Dendritic cell treated with granulocyte-macrophage colony-stimulating factor and Interleukin-4, amounts not matched to agents 40 ng/mL and 50 ng/mL, for 4 days (primary cell): ENCODE data around the gene FMN2.
"Not testable (repeated sequence)": the region's sequence is repeated elsewhere in the genome, so short reads cannot be mapped to it uniquely, and the experiment has no call there.

ENCODE experiments used
- H3K27ac Mint-ChIP-seq: one replicate; pipeline ENCODE4 v1.8.0; 2022; ENCODE audit warnings: mild to moderate bottlenecking, mixed read lengths
- H3K27me3 Mint-ChIP-seq: one replicate; pipeline ENCODE4 v1.8.0; 2022; ENCODE audit warnings: mild to moderate bottlenecking, mixed read lengths
- H3K36me3 Mint-ChIP-seq: one replicate; pipeline ENCODE4 v1.8.0; 2022; ENCODE audit warnings: low read depth, mixed read lengths
- H3K4me1 Mint-ChIP-seq: one replicate; pipeline ENCODE4 v1.8.0; 2022; ENCODE audit warnings: low read depth, mixed read lengths
- H3K4me3 Mint-ChIP-seq: one replicate; pipeline ENCODE4 v1.8.0; 2022; ENCODE audit warnings: mild to moderate bottlenecking, moderate library complexity, mixed read lengths
- H3K9me3 Mint-ChIP-seq: one replicate; pipeline ENCODE4 v1.8.0; 2022; ENCODE audit warnings: mixed read lengths
- intact Hi-C: fragments of 100-400 bp; cut with micrococcal nuclease; formaldehyde crosslinking; loops from one replicate; pipeline ENCODE4 v1.15.0; 2022

The FMN2 gene

DNA sequence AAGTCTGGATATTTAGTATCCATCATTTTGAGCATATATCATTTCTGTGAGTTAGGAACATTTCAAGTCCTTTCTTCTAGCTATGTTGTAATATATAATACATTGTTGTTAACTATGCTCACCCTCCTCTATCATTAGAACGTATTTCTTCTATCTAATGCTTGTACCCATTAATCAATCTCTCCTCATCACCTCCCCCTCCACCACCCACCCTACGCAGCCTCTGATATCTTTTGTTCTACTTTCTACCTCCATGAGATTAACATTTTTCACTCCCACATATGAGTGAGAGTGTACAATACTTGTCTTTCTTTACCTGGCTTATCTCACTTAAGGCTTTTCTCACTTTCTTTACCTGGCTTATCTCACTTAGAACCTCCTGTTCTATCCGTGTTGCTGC is 156.2 kb downstream of the FMN2 start:
- Mint-ChIP-seq H3K27me3 (no peaks in the 10 kb centered on the region), H3K36me3 (no peaks in the 10 kb centered on the region), H3K27ac (no peak overlapping the region), H3K9me3 (peaks cover 5% of the 10 kb centered on the region), H3K4me1 (no peaks in the 10 kb centered on the region), H3K4me3 (no peak overlapping the region)
- intact Hi-C loops: no loop called here

DNA sequence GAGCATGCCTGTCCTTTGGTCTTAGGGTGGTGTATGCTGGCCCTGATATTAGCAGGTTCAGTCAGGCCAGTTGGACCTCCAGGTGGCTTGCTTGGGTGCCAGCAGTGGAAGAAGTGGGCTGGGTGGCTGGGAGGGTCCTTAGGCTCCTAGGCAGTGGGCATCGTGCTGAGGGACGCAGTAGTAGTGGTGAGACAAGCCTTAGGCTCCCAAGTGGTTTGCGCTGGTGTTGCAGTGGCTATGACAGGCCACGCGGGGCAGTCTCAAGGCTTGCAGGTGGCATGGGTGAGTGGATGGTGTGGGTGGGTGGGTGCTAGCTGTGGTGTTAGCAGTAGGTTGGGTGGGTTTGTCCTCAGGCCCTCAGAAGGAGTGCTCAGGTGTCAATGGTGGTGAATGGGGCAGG is 162.3 kb downstream of the FMN2 start:
- H3K9me3 Mint-ChIP-seq: peaks cover 33% of the 10 kb centered on the region
- no peaks in the 10 kb centered on the region for H3K27me3 Mint-ChIP-seq
- no peaks in the 10 kb centered on the region for H3K36me3 Mint-ChIP-seq
- intact Hi-C loops: no loop called here
- no peak overlapping the region for H3K4me3 Mint-ChIP-seq
- no peaks in the 10 kb centered on the region for H3K4me1 Mint-ChIP-seq
- H3K27ac Mint-ChIP-seq: no peak overlapping the region

DNA sequence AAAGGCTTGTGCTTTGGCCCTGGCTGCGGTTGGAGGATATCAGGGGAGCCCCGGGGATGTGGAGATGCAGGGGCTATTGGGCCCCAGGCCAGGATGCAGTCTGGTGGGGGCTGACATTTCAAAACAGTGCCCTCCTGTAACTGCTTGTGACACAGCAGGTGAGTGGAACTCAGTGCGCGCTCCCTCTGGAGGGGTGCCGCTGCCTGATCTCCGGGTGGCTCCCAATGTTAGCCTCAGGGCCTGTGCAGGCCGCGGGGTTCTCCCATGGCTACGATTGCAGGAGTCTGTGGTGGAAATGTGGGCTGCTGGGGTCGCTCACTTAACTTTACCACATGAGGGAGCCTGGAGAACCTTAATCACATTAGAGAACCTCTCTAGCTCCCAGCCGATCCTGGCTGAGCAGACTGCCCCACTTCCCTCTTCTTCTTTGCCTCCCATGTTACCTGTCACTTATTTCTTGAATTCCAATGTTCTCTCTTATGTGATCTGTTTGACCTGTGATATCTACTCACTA is 163.2 kb downstream of the FMN2 start:
- no peaks in the 10 kb centered on the region for H3K27me3 Mint-ChIP-seq
- H3K27ac Mint-ChIP-seq: no peak overlapping the region
- no peaks in the 10 kb centered on the region for H3K4me1 Mint-ChIP-seq
- no peak overlapping the region for H3K4me3 Mint-ChIP-seq
- no peaks in the 10 kb centered on the region for H3K36me3 Mint-ChIP-seq
- H3K9me3 Mint-ChIP-seq: peaks cover 33% of the 10 kb centered on the region
- intact Hi-C loops: no loop called here

DNA sequence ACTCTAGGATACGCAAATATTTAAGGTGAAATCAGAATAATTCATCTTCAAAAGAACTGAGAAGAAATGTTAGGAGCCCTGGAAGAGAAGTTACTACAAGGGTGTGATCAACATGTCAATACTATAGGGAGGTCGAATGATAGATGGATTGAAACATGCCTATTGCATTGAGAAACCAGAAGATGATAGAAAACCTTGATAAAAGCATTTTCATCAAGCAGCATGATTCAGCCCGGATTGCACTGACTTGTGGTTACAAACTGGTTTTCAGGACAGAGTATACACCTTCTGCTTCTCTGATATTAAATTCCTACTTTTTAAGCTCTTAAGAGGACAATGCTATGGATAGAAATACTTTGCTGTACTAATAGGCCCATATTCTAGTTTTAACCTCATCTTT is 164.2 kb downstream of the FMN2 start:
- Mint-ChIP-seq H3K27me3 (no peaks in the 10 kb centered on the region), H3K4me3 (no peak overlapping the region), H3K36me3 (no peaks in the 10 kb centered on the region), H3K4me1 (no peaks in the 10 kb centered on the region), H3K27ac (no peak overlapping the region), H3K9me3 (peaks cover 33% of the 10 kb centered on the region)
- intact Hi-C loops: no loop called here

DNA sequence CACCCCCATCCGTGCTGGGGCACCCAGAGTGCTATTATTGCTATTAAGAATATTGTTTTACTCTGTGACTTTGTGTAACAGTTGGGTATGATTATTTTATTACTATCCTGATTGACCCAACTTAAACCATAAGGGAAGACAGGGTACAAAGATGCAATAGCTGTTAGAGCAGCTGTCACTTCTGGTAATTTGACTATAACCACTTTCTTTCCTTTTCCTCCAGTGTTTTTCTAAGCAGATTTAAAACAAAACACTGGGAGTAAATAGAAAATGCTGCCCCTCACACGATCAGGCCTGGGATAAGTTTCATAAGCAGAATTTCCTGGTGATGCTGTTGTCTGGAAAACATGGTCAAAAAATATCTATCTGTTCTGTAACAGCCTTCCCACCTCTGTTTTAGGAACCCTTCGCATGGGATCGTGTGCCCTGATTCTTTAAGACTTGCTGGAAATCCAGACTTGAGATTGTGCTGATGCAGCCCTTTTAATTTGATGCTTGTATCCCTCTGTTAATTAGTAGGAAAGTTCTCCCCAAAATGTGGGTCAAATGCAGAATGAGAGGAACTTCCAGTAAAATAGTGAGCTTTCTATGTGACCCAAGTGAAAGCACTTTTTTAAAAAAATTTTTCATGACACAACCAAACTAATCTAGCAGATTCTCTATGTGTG is 165.3 kb downstream of the FMN2 start:
- Mint-ChIP-seq H3K4me1 (no peaks in the 10 kb centered on the region), H3K27ac (no peak overlapping the region), H3K4me3 (no peak overlapping the region), H3K27me3 (no peaks in the 10 kb centered on the region), H3K36me3 (no peaks in the 10 kb centered on the region), H3K9me3 (peaks cover 33% of the 10 kb centered on the region)
- intact Hi-C loops: no loop called here

DNA sequence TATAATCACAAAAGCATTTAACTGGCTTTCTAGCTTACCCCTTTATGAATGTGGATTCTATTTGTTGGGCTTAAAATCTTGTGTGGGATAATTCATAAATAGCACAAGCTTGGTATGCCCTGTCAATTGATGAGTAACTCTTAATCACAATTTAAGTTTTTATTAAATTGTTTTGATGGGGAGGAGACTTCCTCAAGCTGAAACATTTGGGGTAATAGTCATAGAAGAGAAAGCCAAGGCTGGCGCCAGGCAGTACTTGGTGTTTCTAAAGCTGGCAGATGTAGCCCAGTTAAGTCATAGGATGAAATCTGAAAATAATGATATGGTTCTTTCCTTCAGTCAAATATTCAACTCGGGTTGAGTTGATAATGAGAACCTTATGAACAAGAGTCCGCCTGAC is 167.2 kb downstream of the FMN2 start:
- Mint-ChIP-seq H3K27me3 (no peaks in the 10 kb centered on the region), H3K4me3 (no peak overlapping the region)

DNA sequence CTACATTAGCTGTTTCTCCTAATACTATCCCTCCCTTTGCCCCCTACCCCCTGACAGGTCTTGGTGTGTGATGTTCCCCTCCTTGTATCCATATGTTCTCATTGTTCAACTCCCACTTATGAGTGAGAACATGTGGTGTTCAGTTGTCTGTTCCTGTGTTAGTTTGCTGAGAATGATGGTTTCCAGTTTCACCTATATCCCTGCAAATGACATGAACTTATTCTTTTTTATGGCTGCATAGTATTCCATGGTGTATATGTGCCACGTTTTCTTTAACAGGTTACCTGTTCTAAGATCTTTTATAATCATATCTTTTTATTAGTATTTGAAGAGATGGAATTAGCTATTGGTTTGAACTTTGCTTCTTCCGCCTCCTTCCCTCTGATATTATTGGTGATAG is 172.8 kb downstream of the FMN2 start:
- H3K4me3 Mint-ChIP-seq, H3K27ac Mint-ChIP-seq, intact Hi-C loops, H3K27me3 Mint-ChIP-seq, H3K4me1 Mint-ChIP-seq, H3K9me3 Mint-ChIP-seq, H3K36me3 Mint-ChIP-seq: not testable (repeated sequence)

More for the DNA sequence above, 167.2 kb downstream of the FMN2 start:
- Mint-ChIP-seq H3K36me3 (no peaks in the 10 kb centered on the region), H3K9me3 (peaks cover 21% of the 10 kb centered on the region), H3K4me1 (no peaks in the 10 kb centered on the region), H3K27ac (no peak overlapping the region)
- intact Hi-C loops: no loop called here

DNA sequence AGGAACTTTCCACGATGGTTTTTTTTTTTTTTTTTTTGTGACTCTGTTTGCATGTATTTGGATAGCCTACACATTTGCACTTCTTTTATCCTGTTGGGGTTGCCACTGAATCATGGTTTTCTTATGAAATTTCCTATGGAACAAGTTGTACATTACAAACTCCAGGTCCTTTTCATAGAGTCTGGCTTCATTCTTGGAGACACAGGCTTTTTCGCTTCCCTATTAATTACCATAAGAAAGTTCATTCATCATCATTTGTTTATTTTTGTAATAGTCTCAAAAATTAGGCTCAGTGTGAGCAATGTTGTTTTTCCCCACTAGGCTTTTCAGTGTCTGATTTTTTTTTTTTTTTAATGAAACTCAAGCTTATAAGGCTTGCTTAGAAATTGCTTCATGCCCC is 179.4 kb downstream of the FMN2 start:
- intact Hi-C loops: no loop called here
- Mint-ChIP-seq H3K27me3 (no peaks in the 10 kb centered on the region), H3K27ac (no peak overlapping the region), H3K4me1 (no peaks in the 10 kb centered on the region), H3K4me3 (no peak overlapping the region), H3K36me3 (no peaks in the 10 kb centered on the region), H3K9me3 (peaks cover 19% of the 10 kb centered on the region)

DNA sequence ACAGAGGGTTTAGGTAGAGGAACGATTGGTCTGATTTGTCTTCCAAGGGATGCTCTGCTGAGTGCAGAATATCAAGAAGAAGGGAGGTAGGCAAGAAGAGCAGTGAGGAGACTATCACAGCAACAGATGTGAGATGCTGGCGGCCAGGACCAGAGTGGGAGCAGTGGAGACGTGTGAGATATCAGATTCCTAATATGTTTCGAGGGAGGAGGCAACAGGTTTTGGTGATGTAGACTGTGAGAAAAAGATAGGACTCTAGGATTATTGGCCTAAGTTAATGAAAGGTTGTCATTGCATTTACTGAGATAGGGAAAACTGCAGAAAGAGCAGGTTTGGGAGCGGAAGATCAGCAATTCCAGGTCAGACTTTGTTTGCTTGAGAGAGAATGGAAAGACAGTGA is 182.9 kb downstream of the FMN2 start:
- Mint-ChIP-seq H3K27me3 (no peaks in the 10 kb centered on the region), H3K27ac (no peak overlapping the region), H3K4me3 (no peak overlapping the region), H3K36me3 (no peaks in the 10 kb centered on the region), H3K4me1 (no peaks in the 10 kb centered on the region), H3K9me3 (peaks cover 19% of the 10 kb centered on the region)
- intact Hi-C loops: no loop called here

DNA sequence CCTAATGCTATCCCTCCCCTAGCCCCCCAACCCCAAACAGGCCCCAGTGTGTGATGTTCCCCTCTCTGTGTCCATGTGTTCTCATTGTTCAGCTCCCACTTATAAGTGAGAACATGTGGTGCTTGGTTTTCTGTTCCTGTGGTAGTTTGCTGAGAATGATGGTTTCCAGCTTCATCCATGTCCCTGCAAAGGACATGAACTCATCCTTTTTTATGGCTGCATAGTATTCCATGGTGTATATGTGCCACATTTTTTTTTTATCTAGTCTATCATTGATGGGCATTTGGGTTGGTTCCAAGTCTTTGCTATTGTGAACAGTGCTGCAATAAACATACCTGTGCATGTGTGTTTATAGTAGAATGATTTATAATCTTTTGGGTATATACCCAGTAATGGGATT is 183.5 kb downstream of the FMN2 start:
- H3K4me3 Mint-ChIP-seq, H3K27ac Mint-ChIP-seq, H3K27me3 Mint-ChIP-seq, intact Hi-C loops, H3K36me3 Mint-ChIP-seq, H3K4me1 Mint-ChIP-seq: not testable (repeated sequence)
- peaks cover 19% of the 10 kb centered on the region for H3K9me3 Mint-ChIP-seq

DNA sequence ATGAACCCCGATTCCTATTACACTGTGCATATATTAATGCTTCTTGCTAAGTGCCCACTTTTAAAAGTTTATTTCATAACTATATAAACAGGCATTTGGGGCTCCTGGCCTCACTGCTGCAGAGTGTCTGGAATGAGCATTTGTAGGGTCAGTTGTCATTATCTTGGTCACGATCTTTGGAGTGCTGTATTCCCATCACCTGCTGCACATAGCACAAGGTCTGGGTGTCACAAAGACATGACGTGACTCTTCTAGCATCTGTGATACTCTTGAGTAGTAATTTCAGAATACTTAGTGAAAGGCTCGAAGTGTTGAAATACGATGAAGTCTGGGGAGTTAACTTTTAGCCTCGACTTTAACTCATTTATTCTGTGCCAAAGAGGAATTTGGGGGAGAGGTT is 186.4 kb downstream of the FMN2 start:
- intact Hi-C loops: no loop called here
- peaks cover 19% of the 10 kb centered on the region for H3K9me3 Mint-ChIP-seq
- H3K36me3 Mint-ChIP-seq: no peaks in the 10 kb centered on the region
- no peak overlapping the region for H3K27ac Mint-ChIP-seq
- H3K4me1 Mint-ChIP-seq: no peaks in the 10 kb centered on the region
- H3K27me3 Mint-ChIP-seq: no peaks in the 10 kb centered on the region
- no peak overlapping the region for H3K4me3 Mint-ChIP-seq

DNA sequence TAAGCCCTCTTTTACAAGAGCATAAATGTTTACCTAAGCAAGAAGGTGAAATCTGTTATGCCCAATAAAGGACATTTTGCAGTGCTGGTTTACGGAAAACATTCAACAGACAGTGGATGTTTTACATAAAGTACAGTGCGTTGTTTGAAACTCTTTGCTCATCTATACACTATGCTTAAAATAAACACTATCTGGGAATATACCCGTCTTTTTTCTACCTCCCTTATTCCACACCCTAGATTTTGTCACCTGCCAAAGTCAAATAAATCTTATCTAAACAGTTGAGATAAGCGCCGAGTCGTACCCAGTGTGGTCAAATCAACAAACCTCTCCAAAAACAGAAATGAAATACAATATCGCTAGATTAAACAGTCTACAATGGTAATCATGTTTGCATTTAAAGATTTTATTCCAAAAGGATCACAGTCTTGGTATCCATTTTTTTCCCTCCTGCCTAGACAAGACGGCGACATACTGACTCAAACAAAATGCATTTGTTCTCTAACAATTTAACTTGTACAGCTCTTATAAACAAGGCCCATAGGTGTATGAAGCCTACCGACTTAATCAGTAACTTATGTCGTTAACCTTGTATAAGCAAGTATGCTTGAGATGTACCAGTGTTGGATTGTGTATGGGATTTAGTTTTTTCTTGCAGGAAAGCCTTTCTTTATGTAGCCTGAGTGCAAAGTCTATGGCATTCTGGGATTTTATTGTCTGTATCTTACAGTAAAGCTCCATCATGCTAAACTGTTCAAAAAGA is 189.1 kb downstream of the FMN2 start:
- H3K27ac Mint-ChIP-seq: no peak overlapping the region
- no peak overlapping the region for H3K4me3 Mint-ChIP-seq
- intact Hi-C loops: no loop called here
- no peaks in the 10 kb centered on the region for H3K4me1 Mint-ChIP-seq
- H3K36me3 Mint-ChIP-seq: no peaks in the 10 kb centered on the region
- peaks cover 4% of the 10 kb centered on the region for H3K9me3 Mint-ChIP-seq
- H3K27me3 Mint-ChIP-seq: no peaks in the 10 kb centered on the region

DNA sequence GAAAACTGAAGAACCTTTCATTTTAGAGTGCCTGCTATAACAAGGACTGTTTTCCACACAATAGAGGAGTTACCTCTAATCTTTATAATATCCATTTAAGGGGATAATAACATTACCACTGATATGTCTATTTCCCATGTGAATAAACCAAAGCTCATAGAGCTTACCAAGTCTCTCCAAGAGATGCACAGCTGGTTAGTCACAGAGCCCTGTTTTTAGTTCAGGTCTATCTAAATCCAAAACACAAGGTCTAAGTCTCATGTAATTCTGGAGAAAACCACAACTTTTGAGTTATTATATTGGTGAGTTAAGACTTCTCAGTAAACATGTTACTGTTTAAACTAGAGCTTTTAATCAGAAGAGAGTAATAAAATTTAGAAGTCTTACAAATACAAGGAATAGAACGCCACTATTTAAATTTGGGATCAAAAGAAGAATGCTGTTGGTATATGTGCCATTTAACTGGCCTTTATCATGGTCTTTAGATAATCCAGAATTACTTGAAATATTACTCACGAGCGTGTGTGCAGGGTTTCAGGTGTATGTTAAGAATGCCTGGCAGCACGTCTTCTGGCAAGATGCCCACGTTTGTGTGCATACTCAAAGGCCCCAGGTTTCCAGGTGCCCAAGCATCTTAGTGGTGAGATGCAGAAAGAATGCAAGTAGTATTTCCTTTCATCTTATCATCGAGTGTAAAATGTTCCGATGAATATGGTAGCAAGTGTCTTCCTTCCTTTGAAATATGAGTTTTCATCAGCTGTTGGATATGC is 190.6 kb downstream of the FMN2 start:
- H3K9me3 Mint-ChIP-seq: no peaks in the 10 kb centered on the region
- no peak overlapping the region for H3K27ac Mint-ChIP-seq
- no peaks in the 10 kb centered on the region for H3K36me3 Mint-ChIP-seq
- intact Hi-C loops: no loop called here
- no peaks in the 10 kb centered on the region for H3K27me3 Mint-ChIP-seq
- no peaks in the 10 kb centered on the region for H3K4me1 Mint-ChIP-seq
- no peak overlapping the region for H3K4me3 Mint-ChIP-seq

DNA sequence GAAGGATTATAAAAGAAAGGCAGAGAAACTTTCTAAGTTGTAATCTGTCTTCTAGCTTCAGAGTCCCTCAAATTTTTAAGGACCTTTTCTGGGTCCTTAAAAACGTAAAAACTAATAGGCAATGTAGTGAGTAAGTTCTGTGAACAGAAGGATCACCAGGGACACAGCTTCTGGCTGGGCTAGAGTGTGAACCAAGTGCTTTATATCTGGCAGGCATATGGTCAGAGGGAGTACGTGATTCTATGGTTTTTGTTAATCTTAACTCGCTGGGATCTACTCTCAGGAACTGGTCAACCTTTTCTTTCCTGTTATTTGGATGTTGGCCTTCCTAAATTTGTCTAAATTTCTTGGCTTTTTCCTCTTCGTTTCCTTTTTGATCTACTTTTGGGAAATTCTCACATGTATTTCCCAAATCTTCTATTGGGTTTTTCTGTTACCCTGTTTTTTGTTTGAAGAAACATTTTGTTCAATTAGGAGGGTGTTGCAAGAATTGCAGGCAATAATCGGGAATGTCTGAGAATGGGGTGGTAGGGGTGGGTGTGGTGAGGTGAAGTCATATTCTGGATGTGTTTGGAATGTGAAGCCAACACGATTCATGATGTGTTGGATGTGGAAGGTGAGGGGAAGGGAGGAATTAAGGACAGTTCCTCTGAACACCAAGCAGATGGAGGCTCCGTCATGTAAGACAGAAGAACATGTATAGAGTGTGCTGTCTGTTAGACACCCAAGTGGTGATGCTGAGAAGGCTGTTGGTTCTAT is 193.2 kb downstream of the FMN2 start:
- Mint-ChIP-seq H3K4me1 (no peaks in the 10 kb centered on the region), H3K36me3 (no peaks in the 10 kb centered on the region), H3K27ac (no peak overlapping the region)

More for the DNA sequence above, 193.2 kb downstream of the FMN2 start:
- H3K4me3 Mint-ChIP-seq: no peak overlapping the region
- H3K9me3 Mint-ChIP-seq: no peaks in the 10 kb centered on the region
- no peaks in the 10 kb centered on the region for H3K27me3 Mint-ChIP-seq
- intact Hi-C loops: no loop called here
